CD1c-positive myeloid dendritic cell (primary cell): Measurements from ENCODE around the gene TMEM232.

Experiments
- DNase-seq: peaks from one replicate; pipeline ENCODE4 v3.0.0-alpha.2; 2016; ENCODE audit errors: extremely low spot score

The TMEM232 gene

GRCh38 chr5:110402562-110402961, 323.9 kb downstream of the TMEM232 start:
- DNase-seq = no peak

- peak; percentile 2 for DNase-seq
These were observed 324.6 kb downstream of the TMEM232 start for GRCh38 chr5:110401881-110402280.

- no peak for DNase-seq
These were observed 327.5 kb downstream of the TMEM232 start for GRCh38 chr5:110398951-110399350.

- no peak for DNase-seq
These were observed 329.2 kb downstream of the TMEM232 start for GRCh38 chr5:110397281-110397680.

GRCh38 chr5:110386782-110387181, 339.7 kb downstream of the TMEM232 start:
- no peak for DNase-seq

- DNase-seq = no peak
These were observed 343.2 kb downstream of the TMEM232 start for GRCh38 chr5:110383231-110383630.

- no peak for DNase-seq
These were observed 348.5 kb downstream of the TMEM232 start for GRCh38 chr5:110377943-110378342.

- no peak for DNase-seq
These were observed 349.1 kb downstream of the TMEM232 start for GRCh38 chr5:110377361-110377760.

- no peak for DNase-seq
These were observed 350.1 kb downstream of the TMEM232 start for GRCh38 chr5:110376281-110376951.

- peak; percentile 12 for DNase-seq
These were observed 354.8 kb downstream of the TMEM232 start for GRCh38 chr5:110371725-110372041.

GRCh38 chr5:110371011-110371724, 355.3 kb downstream of the TMEM232 start:
- DNase-seq = no peak
